Measurements from ENCODE around the gene ZNF506.
A peak's percentile ranks its signal among the peaks of the same experiment; 100 is the strongest.

ZNF506 gene

GRCh38 chr19:19751846-19752245 is 69.7 kb downstream of the ZNF506 start:
- Histone ChIP-seq H3K9ac (ENCODE audit: low read length) (no peak overlapping the region), H3K4me2 (ENCODE audit: low read length, poor library complexity, severe bottlenecking) (no peak overlapping the region), H2BK12ac (ENCODE audit: low read length in 2 of 2) (no peak overlapping the region), H3K27ac (ENCODE audit: low read length, poor library complexity, severe bottlenecking) (no peak overlapping the region), H3K23ac (ENCODE audit: low read length in 2 of 2) (no peak overlapping the region), H2BK15ac (ENCODE audit: low read depth, poor library complexity, severe bottlenecking) (no peak overlapping the region), H3K4ac (ENCODE audit: low read depth in 1 of 2, low read length in 2 of 2) (no peak overlapping the region), H3K36me3 (ENCODE audit: control insufficient read depth in 1 of 2, insufficient read depth in 2 of 2, low read depth in 1 of 2, low read length in 2 of 2) (peaks cover 0 to 3% of the 10 kb centered on the region in 2 experiments), H2BK120ac (ENCODE audit: low read depth, low read length) (no peak overlapping the region), H3K27me3 (ENCODE audit: control insufficient read depth in 1 of 2, insufficient read depth in 1 of 2, low read length in 2 of 2) (no peaks in the 10 kb centered on the region), H3K4me1 (ENCODE audit: control insufficient read depth, insufficient read depth, low read depth, low read length) (peaks cover 2% of the 10 kb centered on the region), H2AFZ (ENCODE audit: low read depth, low read length) (no peak overlapping the region), H3K18ac (ENCODE audit: low read depth in 1 of 2, low read length in 2 of 2) (no peak overlapping the region), H4K8ac (ENCODE audit: low read length) (no peak overlapping the region), H4K91ac (ENCODE audit: low read length) (no peak overlapping the region), H3K4me3 (ENCODE audit: insufficient read depth in 1 of 2, low read depth in 1 of 2, low read length in 2 of 2) (no peak overlapping the region), H3K14ac (ENCODE audit: low read length in 2 of 2) (no peak overlapping the region), H2AK5ac (ENCODE audit: low read length, severe bottlenecking) (no peak overlapping the region), H3K9me3 (ENCODE audit: control insufficient read depth, low read length) (peaks cover 6% of the 10 kb centered on the region), H2BK5ac (ENCODE audit: low read depth, low read length, poor library complexity, severe bottlenecking) (no peak overlapping the region), H3K79me1 (replicated peaks; ENCODE audit: low read length, poor library complexity, severe bottlenecking) (no peaks in the 10 kb centered on the region)
- DNase-seq: no peak
- WGBS: 90% methylated on average over 12 of the region's 12 CpGs

- no peak overlapping the region for H3K9ac ChIP-seq (ENCODE audit: low read length)
- H3K4me2 ChIP-seq (ENCODE audit: low read length, poor library complexity, severe bottlenecking): no peak overlapping the region
- H4K91ac ChIP-seq (ENCODE audit: low read length): peak overlapping the region; percentile 18
- peaks cover 2% of the 10 kb centered on the region for H3K4me1 ChIP-seq (ENCODE audit: control insufficient read depth, insufficient read depth, low read depth, low read length)
- peaks cover 6% of the 10 kb centered on the region for H3K9me3 ChIP-seq (ENCODE audit: control insufficient read depth, low read length)
- H2AFZ ChIP-seq (ENCODE audit: low read depth, low read length): no peak overlapping the region
- 89% methylated on average over 40 of the region's 40 CpGs for WGBS
- H3K14ac ChIP-seq (ENCODE audit: low read length in 2 of 2): no peak overlapping the region
- H3K36me3 ChIP-seq (ENCODE audit: control insufficient read depth in 1 of 2, insufficient read depth in 2 of 2, low read depth in 1 of 2, low read length in 2 of 2): peaks cover 0 to 3% of the 10 kb centered on the region in 2 experiments
- no peak overlapping the region for H2BK120ac ChIP-seq (ENCODE audit: low read depth, low read length)
- no peak overlapping the region for H3K4ac ChIP-seq (ENCODE audit: low read depth in 1 of 2, low read length in 2 of 2)
- H2BK15ac ChIP-seq (ENCODE audit: low read depth, poor library complexity, severe bottlenecking): no peak overlapping the region
- H3K27me3 ChIP-seq (ENCODE audit: control insufficient read depth in 1 of 2, insufficient read depth in 1 of 2, low read length in 2 of 2): no peaks in the 10 kb centered on the region
- no peaks in the 10 kb centered on the region for H3K79me1 ChIP-seq (replicated peaks; ENCODE audit: low read length, poor library complexity, severe bottlenecking)
- no peak overlapping the region for H3K27ac ChIP-seq (ENCODE audit: low read length, poor library complexity, severe bottlenecking)
- no peak overlapping the region for H3K18ac ChIP-seq (ENCODE audit: low read depth in 1 of 2, low read length in 2 of 2)
- H4K8ac ChIP-seq (ENCODE audit: low read length): no peak overlapping the region
- no peak for DNase-seq
- no peak overlapping the region for H2BK5ac ChIP-seq (ENCODE audit: low read depth, low read length, poor library complexity, severe bottlenecking)
- H2AK5ac ChIP-seq (ENCODE audit: low read length, severe bottlenecking): no peak overlapping the region
- no peak overlapping the region for H2BK12ac ChIP-seq (ENCODE audit: low read length in 2 of 2)
- no peak overlapping the region for H3K4me3 ChIP-seq (ENCODE audit: insufficient read depth in 1 of 2, low read depth in 1 of 2, low read length in 2 of 2)
- H3K23ac ChIP-seq (ENCODE audit: low read length in 2 of 2): no peak overlapping the region
Measured at GRCh38 chr19:19750842-19751790, 70.4 kb downstream of the ZNF506 start.

GRCh38 chr19:19749908-19750841 is 71.4 kb downstream of the ZNF506 start:
- Histone ChIP-seq H2BK15ac (ENCODE audit: low read depth, poor library complexity, severe bottlenecking) (no peak overlapping the region), H3K4me2 (ENCODE audit: low read length, poor library complexity, severe bottlenecking) (no peak overlapping the region), H3K9ac (ENCODE audit: low read length) (no peak overlapping the region), H3K36me3 (ENCODE audit: control insufficient read depth in 1 of 2, insufficient read depth in 2 of 2, low read depth in 1 of 2, low read length in 2 of 2) (peaks cover 0 to 3% of the 10 kb centered on the region in 2 experiments), H3K4ac (ENCODE audit: low read depth in 1 of 2, low read length in 2 of 2) (no peak overlapping the region), H3K9me3 (ENCODE audit: control insufficient read depth, low read length) (peaks cover 6% of the 10 kb centered on the region), H3K4me3 (ENCODE audit: insufficient read depth in 1 of 2, low read depth in 1 of 2, low read length in 2 of 2) (peak overlapping the region in 1 of 2 experiments; percentile 6), H3K18ac (ENCODE audit: low read depth in 1 of 2, low read length in 2 of 2) (no peak overlapping the region), H3K14ac (ENCODE audit: low read length in 2 of 2) (no peak overlapping the region), H2AFZ (ENCODE audit: low read depth, low read length) (no peak overlapping the region), H2BK12ac (ENCODE audit: low read length in 2 of 2) (no peak overlapping the region), H3K27ac (ENCODE audit: low read length, poor library complexity, severe bottlenecking) (no peak overlapping the region), H3K27me3 (ENCODE audit: control insufficient read depth in 1 of 2, insufficient read depth in 1 of 2, low read length in 2 of 2) (no peaks in the 10 kb centered on the region), H3K23ac (ENCODE audit: low read length in 2 of 2) (no peak overlapping the region), H3K79me1 (replicated peaks; ENCODE audit: low read length, poor library complexity, severe bottlenecking) (no peaks in the 10 kb centered on the region), H3K4me1 (ENCODE audit: control insufficient read depth, insufficient read depth, low read depth, low read length) (peaks cover 2% of the 10 kb centered on the region), H4K91ac (ENCODE audit: low read length) (no peak overlapping the region), H2BK120ac (ENCODE audit: low read depth, low read length) (no peak overlapping the region), H2BK5ac (ENCODE audit: low read depth, low read length, poor library complexity, severe bottlenecking) (no peak overlapping the region), H2AK5ac (ENCODE audit: low read length, severe bottlenecking) (no peak overlapping the region), H4K8ac (ENCODE audit: low read length) (no peak overlapping the region)
- no peak for DNase-seq
- WGBS: 73% methylated on average over 17 of the region's 17 CpGs
